HG02642 (cell line): Measurements from ENCODE around the gene OR2A1.
"Not testable (repeated sequence)": the region's sequence is repeated elsewhere in the genome, so short reads cannot be mapped to it uniquely, and the experiment has no call there.

ENCODE experiments used
- ATAC-seq: cut with Tn5 transposase; IDR thresholded peaks from one replicate; pipeline ENCODE4 v1.9.1; 2021; ENCODE audit warnings: mild to moderate bottlenecking; ENCODE audit not compliant: unreplicated experiment, poor library complexity

The OR2A1 gene

DNA sequence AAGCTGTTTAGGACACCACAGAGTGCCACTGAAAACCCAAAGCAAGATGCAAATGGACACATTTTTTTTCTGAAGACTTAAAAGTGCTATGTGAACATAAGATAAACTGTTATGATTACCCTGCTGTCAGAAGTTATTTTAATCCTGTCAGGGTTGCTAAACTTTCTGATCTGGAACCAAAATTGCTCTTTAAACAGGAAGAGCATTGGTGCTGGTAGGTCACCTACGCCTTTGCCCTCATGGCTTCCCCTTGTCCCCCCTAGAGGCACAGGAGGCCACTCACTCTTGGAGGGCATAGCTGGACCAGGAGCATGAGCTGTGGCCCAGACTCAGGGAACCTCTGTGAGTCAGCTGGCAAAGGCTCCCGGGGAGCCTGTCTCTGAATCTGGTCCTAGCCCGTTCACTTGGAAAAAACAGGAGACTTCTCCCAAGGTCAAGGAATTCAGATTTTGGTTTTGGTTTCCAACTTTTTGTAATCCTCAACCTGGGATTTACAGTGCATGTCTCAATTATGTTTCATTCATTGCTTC, 9.5 kb downstream of the OR2A1 start:
- not testable (repeated sequence) for ATAC-seq

- not testable (repeated sequence) for ATAC-seq
Observed at GRCh38 chr7:144323359-144323758, 11.1 kb downstream of the OR2A1 start.

DNA sequence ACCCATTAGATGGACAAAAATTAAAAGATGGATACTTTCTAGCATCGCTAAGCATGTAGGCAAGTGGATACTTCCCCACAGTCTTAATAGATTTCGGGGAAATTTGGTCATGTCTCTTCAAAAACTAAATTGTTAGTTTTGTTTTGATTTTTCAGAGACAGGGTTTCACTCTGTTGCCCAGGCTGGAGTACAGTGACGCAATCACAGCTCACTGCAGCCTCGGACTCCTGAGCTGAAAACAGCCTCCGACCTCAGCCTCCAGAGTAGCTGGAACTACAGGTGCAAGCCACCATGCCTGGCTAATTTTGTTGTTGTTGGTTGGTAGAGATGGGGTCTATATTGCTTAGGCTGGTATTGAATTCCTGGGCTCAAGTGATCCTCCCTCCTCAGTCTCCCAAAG, 13.6 kb downstream of the OR2A1 start:
- not testable (repeated sequence) for ATAC-seq

GRCh38 chr7:144330044-144330443, 17.8 kb downstream of the OR2A1 start:
- not testable (repeated sequence) for ATAC-seq

GRCh38 chr7:144331221-144331995, 19.2 kb downstream of the OR2A1 start:
- not testable (repeated sequence) for ATAC-seq

- ATAC-seq: not testable (repeated sequence)
Observed at GRCh38 chr7:144331996-144332288, 19.7 kb downstream of the OR2A1 start.

DNA sequence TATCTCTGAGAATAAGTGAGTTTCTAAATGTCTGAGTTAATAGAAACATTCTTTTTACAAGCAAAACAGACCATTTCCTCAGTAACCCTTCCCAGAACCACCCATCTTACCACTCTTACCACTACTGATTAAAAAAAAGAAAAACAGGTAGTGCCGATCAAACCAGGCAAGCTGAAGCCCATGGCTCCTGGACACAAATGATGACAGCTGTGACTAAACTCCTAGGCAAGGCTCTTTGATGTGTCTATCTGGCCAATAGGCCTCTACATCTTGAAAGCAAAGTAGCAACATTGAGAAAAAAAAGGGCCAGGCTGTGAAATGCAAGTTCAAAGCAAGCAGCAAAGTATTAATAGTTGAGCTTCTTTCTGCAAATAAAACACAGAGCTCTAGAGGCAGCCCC, 36.4 kb downstream of the OR2A1 start:
- peak; percentile 21 for ATAC-seq

GRCh38 chr7:144351667-144352066, 39.4 kb downstream of the OR2A1 start:
- ATAC-seq: not testable (repeated sequence)

DNA sequence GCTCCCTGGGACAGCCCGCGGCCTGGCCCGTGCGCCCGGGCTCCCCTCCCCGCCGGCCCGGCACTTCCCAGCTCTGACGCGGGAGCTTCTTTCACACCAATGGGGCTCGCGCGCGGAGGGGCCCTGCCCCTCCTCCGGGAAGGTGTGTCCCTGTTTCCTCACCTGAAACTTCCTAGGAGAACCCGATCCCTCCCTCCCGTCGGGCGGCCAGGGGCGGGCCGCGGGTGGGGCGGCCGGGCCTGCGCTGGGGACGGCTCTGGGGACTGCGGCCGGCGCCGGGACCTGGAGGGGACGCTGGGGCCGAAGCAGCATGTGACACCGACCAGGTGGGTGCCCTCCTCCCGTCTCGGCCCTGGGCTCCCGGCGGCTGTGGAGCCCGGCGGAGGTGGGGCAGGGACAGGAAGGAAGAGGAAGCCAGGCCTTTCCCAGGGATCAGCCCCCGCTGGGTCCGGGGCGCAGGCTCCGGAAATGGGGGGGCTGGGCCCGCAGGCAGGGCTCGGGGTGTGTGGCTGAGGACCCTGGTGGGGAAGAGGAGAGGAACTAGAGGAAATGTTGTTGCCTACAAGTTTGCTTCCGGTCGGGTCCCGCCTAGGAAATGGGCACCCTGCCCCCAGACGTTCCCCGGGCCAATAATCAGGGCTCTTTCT, 43.1 kb downstream of the OR2A1 start, which contains the start of gene ARHGEF5:
ARHGEF5 (plus strand) TSS at position 227 of the 647 bp plus-strand sequence. CDS start 7,268 bp downstream, outside the sequence.
- peak; percentile 80 for ATAC-seq

DNA sequence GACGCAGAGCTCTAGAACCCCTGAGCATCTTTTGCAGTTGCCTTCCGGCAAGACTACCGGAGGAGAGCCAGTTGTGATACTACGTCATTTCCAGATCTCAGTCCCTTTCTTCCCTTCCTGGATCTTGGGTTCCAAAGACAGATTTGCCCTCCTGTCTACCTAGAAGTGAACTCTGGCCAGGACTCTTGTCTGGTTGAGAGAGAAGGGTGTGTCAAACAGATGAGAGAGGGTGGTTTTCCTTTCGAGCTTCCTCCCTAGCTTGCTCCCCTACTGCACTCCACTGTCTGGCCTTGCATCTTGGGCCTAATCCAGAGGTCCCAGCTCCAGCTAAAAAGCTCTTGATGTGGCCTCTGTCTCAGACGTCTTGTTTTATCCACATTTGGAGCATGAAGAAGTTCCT, 44.0 kb downstream of the OR2A1 start:
- not testable (repeated sequence) for ATAC-seq

- ATAC-seq: not testable (repeated sequence)
Observed at GRCh38 chr7:144356860-144357259, 44.6 kb downstream of the OR2A1 start.

DNA sequence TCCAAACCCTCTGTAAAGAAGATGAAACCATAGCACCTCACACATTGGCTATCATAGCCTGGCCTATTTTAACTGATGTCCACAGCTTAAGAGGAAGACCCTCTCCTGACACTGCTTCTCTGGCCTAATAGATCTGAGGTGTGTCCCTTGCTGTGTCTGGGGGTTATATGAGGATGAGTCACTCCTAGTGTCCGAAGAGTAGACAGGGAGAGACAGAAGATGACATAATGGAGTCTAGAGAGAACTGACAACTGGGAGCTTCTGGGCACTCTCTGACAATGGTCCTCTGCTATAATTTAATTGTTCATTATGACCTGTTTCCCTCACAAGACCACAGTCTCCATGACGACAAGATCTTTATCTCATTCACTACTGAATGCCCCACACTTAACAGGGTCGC, 49.8 kb downstream of the OR2A1 start:
- ATAC-seq: not testable (repeated sequence)

GRCh38 chr7:144365523-144365922, 53.3 kb downstream of the OR2A1 start:
- ATAC-seq: not testable (repeated sequence)

DNA sequence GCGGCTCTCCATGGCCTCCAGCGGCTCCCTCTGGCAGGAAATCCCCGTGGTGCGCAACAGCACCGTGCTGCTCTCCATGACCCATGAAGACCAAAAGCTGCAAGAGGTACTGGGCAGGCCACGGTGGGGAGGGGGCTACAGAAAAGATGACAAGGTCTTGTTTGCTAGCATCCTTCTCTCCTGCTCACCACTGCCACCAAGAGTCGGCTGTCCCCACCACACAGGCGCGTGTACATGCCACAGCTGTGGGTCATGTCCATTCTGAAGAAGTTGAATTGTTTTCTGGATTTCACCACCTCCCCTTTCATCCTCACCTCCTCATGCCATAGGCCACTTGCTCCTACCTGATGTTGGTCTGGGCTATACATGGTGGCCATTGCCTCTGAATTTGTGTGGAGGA, 55.0 kb downstream of the OR2A1 start:
- ATAC-seq: not testable (repeated sequence)

GRCh38 chr7:144369221-144369620, 57.0 kb downstream of the OR2A1 start:
- ATAC-seq: not testable (repeated sequence)
